K562 (cell line): ENCODE measurements around the gene SPHK1. TPM values are rescaled to one million over a fixed set of nuclear protein-coding genes. Genes with fewer than 3 reads are reported as not detected.
A peak's percentile ranks its signal among the peaks of the same experiment; 100 is the strongest.

Experiments
- GABPB2 ChIP-seq: fragments of 250-450 bp; sonication (Bioruptor Pico); conservative IDR thresholded peaks from 2 replicates; pipeline ENCODE4 v1.5.1; 2021; ENCODE audit warnings: mild to moderate bottlenecking
- HINFP ChIP-seq: fragments of 450-650 bp; conservative IDR thresholded peaks from 2 replicates; pipeline ENCODE4 v1.6.1; 2016; ENCODE audit warnings: missing genetic modification characterization, low read depth, mild to moderate bottlenecking, control low read depth, missing compliant biosample characterization
- ILK ChIP-seq: fragments of 450-650 bp; IDR thresholded peaks from 2 replicates; pipeline ENCODE4 v1.6.1; 2016; ENCODE audit warnings: missing genetic modification characterization, low read depth, mild to moderate bottlenecking, missing compliant biosample characterization, moderate library complexity, borderline replicate concordance
- KAT2B ChIP-seq: IDR thresholded peaks from one replicate; pipeline ENCODE4 v1.6.1; 2012; ENCODE audit warnings: low read depth, mild to moderate bottlenecking, control low read depth, inconsistent platforms, low read length, moderate library complexity
- MAX ChIP-seq: sonication (generic); formaldehyde crosslinking; IDR thresholded peaks from 2 replicates; pipeline ENCODE4 v1.9.0; 2022; ENCODE audit warnings: mild to moderate bottlenecking, missing genetic modification reagents
- MEIS2 ChIP-seq: fragments of 450-650 bp; IDR thresholded peaks from 2 replicates; pipeline ENCODE4 v1.6.1; 2014; ENCODE audit warnings: mild to moderate bottlenecking; ENCODE audit not compliant: partially characterized antibody
- PHB2 ChIP-seq: fragments of 450-650 bp; IDR thresholded peaks from 2 replicates; pipeline ENCODE4 v1.6.1; 2017; ENCODE audit warnings: low read depth
- PYGO2 ChIP-seq: fragments of 450-650 bp; IDR thresholded peaks from 2 replicates; pipeline ENCODE4 v1.6.1; 2016; ENCODE audit warnings: mild to moderate bottlenecking, missing genetic modification characterization, moderate library complexity, missing compliant biosample characterization
- SLC30A9 ChIP-seq: fragments of 250-450 bp; sonication (Bioruptor Pico); IDR thresholded peaks from 2 replicates; pipeline ENCODE4 v1.8.0; 2022; ENCODE audit warnings: mild to moderate bottlenecking, moderate library complexity
- SREBF1 ChIP-seq: fragments of 150-350 bp; IDR thresholded peaks from 2 replicates; pipeline ENCODE4 v1.6.1; 2014; ENCODE audit warnings: antibody characterized with exemption, low read depth, low read length, borderline replicate concordance
- ZBTB11 ChIP-seq, 3 experiments: fragments of 200-800 bp in 1 of 3; fragments of 250-450 bp in 1 of 3; fragments of 450-650 bp in 1 of 3; sonication (Bioruptor Pico) in 1 of 3; sonication (Bioruptor generic) in 1 of 3; formaldehyde crosslinking in 1 of 3; IDR thresholded peaks; 2 replicates each; pipeline versions ENCODE4 v1.6.1 to v1.8.0; 2016 to 2022; ENCODE audit warnings: mild to moderate bottlenecking in 2 of 3, missing genetic modification characterization in 2 of 3, missing compliant biosample characterization in 1 of 3, moderate library complexity in 1 of 3
- ZFPM2 ChIP-seq: fragments of 250-450 bp; sonication (Bioruptor Pico); IDR thresholded peaks from 2 replicates; pipeline ENCODE4 v1.5.1; 2022; ENCODE audit warnings: mild to moderate bottlenecking
- ZNF696 ChIP-seq: fragments of 250-450 bp; sonication (Bioruptor Pico); conservative IDR thresholded peaks from 2 replicates; pipeline ENCODE4 v1.4.0; 2020; ENCODE audit warnings: mild to moderate bottlenecking, moderate library complexity
- polyA plus RNA-seq, 8 experiments: library from polyadenylated mRNA; depleted of rRNA in 4 of 8; stranded (reverse) in 5 of 8; unstranded in 3 of 8; fragments of >200 nt; fragmentation: Nextera tagmentation in 2 of 8; fragmentation: Illumina TruSeq in 1 of 8; extraction: Ambion mirVana in 2 of 8; extraction: Trizol in 1 of 8; gene quantifications; 2 replicates each; pipeline versions ENCODE4 v1.2.1 to v1.2.3, GENCODE V29; 2011 to 2014; ENCODE audit warnings: inconsistent platforms in 1 of 8, missing spikeins in 1 of 8
- total RNA-seq, 7 experiments: library from RNA; depleted of rRNA in 6 of 7; stranded (reverse); fragments of >200 nt in 6 of 7; fragmentation: Illumina TruSeq in 2 of 7; extraction: Trizol in 2 of 7; gene quantifications; 2 replicates each; pipeline versions ENCODE4 v1.2.1 to v1.2.3, GENCODE V29; 2011 to 2021; ENCODE audit warnings: low replicate concordance in 1 of 7
- TF ChIP-seq, protein P1 (sequence below): fragments of 200-800 bp; sonication (Bioruptor generic); IDR thresholded peaks from 2 replicates; pipeline ENCODE4 v1.6.1; 2017; ENCODE audit warnings: missing genetic modification characterization, missing compliant biosample characterization
- TF ChIP-seq, protein P2 (sequence below): fragments of 250-450 bp; sonication (Bioruptor Pico); IDR thresholded peaks from 2 replicates; pipeline ENCODE4 v1.8.0; 2022; ENCODE audit warnings: moderate library complexity, mild to moderate bottlenecking, inconsistent platforms
- TF ChIP-seq, protein P3 (sequence below): fragments of 450-650 bp; formaldehyde crosslinking; conservative IDR thresholded peaks from 2 replicates; pipeline ENCODE4 v1.4.0; 2022; ENCODE audit warnings: mild to moderate bottlenecking, missing genetic modification characterization

Gene SPHK1
- total and polyA plus RNA-seq, 9 of the 15 experiments (the other 6 are each of a cell fraction or from before 2014, with no cell fraction given) = 0.21 to 60.3 (median 14.5) TPM

- TF ChIP-seq, protein P1, sequence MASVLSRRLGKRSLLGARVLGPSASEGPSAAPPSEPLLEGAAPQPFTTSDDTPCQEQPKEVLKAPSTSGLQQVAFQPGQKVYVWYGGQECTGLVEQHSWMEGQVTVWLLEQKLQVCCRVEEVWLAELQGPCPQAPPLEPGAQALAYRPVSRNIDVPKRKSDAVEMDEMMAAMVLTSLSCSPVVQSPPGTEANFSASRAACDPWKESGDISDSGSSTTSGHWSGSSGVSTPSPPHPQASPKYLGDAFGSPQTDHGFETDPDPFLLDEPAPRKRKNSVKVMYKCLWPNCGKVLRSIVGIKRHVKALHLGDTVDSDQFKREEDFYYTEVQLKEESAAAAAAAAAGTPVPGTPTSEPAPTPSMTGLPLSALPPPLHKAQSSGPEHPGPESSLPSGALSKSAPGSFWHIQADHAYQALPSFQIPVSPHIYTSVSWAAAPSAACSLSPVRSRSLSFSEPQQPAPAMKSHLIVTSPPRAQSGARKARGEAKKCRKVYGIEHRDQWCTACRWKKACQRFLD = peak; percentile 23
- TF ChIP-seq ZNF696 (CRISPR knock-in tag) (no peak), PHB2 (no peak), KAT2B (no peak), ZFPM2 (CRISPR knock-in tag) (no peak), SLC30A9 (CRISPR knock-in tag) (no peak), MEIS2 (peak; percentile 68), ILK (tag) (no peak), GABPB2 (CRISPR knock-in tag) (no peak), PYGO2 (tag) (no peak), MAX (CRISPR knock-in tag) (no peak), HINFP (tag) (no peak), ZBTB11 (CRISPR knock-in tag; IDR thresholded peaks at IDR 0.05) (0 out of 6 replicates have a peak, but pooled peaks of 1 of the 3 experiments have one; percentile 60), SREBF1 (no peak)
- TF ChIP-seq, protein P2, sequence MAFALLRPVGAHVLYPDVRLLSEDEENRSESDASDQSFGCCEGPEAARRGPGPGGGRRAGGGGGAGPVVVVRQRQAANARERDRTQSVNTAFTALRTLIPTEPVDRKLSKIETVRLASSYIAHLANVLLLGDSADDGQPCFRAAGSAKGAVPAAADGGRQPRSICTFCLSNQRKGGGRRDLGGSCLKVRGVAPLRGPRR (CRISPR knock-in tag) = no peak
- TF ChIP-seq, protein P3, sequence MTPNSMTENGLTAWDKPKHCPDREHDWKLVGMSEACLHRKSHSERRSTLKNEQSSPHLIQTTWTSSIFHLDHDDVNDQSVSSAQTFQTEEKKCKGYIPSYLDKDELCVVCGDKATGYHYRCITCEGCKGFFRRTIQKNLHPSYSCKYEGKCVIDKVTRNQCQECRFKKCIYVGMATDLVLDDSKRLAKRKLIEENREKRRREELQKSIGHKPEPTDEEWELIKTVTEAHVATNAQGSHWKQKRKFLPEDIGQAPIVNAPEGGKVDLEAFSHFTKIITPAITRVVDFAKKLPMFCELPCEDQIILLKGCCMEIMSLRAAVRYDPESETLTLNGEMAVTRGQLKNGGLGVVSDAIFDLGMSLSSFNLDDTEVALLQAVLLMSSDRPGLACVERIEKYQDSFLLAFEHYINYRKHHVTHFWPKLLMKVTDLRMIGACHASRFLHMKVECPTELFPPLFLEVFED (CRISPR knock-in tag) = no peak
Measured at GRCh38 chr17:76354747-76355310, 29.6 kb upstream of the SPHK1 start (continued).
